Loucy (cell line): ENCODE measurements around the gene PHF14.

Source experiments
- CTCF ChIP-seq: fragments of 200-600 bp; sonication (generic); conservative IDR thresholded peaks from 2 replicates; pipeline ENCODE4 v1.5.1; 2014; ENCODE audit warnings: mild to moderate bottlenecking, antibody characterized with exemption, low read length
- EZH2phosphoT487 ChIP-seq: fragments of 200-600 bp; IDR thresholded peaks from 2 replicates; pipeline ENCODE4 v1.6.1; 2018; ENCODE audit warnings: antibody characterized with exemption, mild to moderate bottlenecking, moderate library complexity, borderline replicate concordance

GRCh38 chr7:11210374-11210773 is 236.7 kb downstream of the PHF14 start:
- TF ChIP-seq CTCF: no peak
- TF ChIP-seq EZH2phosphoT487: no peak
